HG03469 (cell line): ENCODE measurements around the gene KCNS1.
"Not testable (repeated sequence)": the region's sequence is repeated elsewhere in the genome, so short reads cannot be mapped to it uniquely, and the experiment has no call there.

Experiments used
- ATAC-seq: cut with Tn5 transposase; IDR thresholded peaks from one replicate; pipeline ENCODE4 v1.9.1; 2021; ENCODE audit warnings: mild to moderate bottlenecking, moderate library complexity, moderate number of reproducible peaks; ENCODE audit not compliant: unreplicated experiment

Gene KCNS1

DNA sequence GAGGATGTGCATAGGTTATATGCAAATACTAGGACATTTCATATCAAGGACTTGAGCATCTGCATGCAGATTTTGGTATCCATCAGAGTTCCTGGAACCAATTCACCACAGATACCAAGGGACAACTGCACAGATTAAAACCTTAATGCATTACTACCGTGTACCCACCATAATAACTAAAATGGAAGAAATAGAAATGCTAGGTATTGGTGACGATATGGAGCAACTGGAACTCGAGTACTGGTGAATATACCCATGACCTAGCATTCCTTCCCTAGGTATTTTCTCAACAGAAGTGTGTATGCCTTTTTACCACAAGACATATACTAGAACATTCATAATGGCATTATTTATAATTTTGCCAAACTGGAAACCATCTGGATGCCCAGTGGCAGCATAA, 18.5 kb downstream of the KCNS1 start:
- ATAC-seq, result no peak

DNA sequence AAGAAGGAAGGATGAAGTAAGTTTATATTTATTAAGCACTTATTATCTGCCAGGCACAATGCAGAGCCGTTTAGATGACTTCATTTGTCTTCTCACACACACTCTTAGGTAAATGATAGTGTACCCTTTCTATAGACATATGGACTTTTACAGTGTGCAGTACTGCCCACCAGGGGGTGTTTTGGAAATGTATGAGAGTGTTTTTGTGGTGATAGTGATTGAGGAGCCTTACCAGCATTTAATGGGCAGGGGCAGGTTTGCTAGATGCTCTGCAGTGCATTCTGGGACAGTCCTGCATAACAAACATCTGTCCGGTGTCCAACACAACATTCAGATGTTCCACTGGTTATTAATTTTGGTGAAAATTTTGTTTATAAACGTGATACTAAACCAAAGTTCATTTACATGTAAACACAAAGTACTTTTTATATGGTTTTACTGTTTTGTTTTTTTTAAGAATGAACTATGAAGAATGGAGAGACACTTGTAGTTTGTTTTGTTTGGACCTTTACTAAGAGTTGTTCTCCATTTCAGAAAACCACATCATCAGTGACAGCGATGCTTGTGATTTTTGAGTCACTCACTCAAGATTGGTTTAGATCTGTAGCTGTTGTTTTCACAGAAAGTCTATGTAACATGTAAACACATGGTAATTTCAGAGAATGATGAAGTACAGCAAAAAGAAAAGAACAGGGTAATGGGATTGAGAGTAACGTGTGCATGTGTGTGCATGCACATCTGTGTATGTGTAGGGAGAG, 19.9 kb downstream of the KCNS1 start:
- ATAC-seq, result no peak

DNA sequence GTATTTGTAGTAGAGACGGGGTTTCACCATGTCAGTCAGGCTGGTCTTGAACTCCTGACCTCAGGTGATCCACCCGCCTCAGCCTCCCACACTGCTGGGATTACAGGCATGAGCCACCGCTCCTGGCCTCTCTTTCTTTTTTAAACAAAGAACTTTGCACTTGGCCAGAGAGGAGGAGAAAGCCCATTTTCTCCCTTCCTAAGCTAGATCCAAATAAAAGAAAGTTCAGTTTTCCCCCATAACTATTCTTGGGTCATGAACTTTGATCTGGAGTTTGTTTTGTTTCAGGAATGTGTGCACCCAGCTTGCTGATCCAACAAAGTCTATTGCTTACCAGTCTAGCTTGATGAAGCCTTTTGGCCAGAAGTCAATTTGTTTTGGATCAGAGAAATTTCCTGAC, 23.4 kb downstream of the KCNS1 start:
- ATAC-seq, result no peak

DNA sequence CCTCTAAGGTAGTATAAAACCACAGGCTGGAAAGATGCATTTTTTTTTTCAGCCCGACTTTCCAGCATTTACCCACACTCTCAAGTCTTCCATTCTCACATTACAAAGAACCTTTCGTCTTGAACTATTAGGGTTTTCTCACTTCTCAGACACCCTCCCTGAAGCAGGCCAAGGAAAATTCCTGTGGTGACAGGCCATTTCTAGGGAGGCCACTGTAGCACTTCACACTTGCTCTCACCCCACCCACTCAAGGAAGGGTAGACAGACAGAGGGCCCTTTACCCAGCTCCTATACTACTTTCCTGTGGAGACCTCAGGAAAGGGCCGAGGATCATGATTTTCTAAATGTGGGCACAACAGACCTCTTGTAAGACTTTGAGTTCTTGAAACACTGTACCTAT, 27.7 kb downstream of the KCNS1 start:
- ATAC-seq, result no peak

DNA sequence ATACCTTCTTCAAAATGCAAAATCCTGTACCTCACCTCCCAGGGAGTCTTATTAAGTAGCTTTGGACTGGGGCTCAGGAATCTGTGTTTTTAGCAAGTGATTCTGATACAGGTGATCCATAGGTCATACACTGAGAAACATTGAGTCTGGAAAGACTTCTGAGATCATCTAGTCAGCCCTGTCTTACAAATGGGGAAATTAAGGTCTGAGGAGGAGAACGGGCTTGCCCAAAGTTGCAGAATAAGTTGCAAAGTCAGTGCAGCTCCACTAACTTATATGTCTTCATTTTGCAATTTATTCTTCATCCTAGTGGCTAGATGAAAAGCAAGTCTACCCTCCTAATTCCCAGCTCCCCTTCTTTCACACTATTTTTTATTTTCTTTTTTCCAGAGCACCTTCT, 28.9 kb downstream of the KCNS1 start:
- no peak for ATAC-seq

DNA sequence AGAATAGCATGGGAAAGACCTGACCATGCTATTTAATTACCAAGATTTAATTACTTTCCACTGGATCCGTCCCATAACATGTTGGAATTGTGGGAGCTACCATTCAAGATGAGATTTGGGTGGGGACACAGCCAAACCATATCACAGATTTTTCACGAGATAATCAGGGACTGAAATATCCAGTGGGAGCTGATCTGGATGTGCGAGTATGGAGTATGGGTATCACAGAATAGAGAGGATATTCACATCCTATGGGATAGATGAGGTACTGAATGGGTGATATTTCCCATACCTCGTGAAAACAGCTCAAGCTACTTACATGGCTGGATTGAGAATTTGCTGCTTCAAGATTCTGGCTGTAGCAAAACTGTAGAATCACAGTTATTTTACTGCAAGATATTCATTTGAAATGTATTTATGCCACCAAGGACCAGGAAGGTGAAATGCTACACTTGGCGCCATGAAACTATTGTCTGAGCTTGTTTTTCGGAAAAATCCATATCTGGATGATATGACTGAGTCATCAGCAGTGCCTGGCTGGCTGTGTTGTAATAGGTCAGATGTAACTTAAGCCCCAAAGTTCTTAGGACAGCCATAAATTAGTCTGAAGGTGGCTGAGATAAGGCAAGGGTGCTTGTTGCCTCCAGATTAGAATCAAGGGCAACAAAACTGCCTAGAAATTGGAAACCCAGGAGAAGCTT, 29.8 kb downstream of the KCNS1 start:
- ATAC-seq, result no peak

DNA sequence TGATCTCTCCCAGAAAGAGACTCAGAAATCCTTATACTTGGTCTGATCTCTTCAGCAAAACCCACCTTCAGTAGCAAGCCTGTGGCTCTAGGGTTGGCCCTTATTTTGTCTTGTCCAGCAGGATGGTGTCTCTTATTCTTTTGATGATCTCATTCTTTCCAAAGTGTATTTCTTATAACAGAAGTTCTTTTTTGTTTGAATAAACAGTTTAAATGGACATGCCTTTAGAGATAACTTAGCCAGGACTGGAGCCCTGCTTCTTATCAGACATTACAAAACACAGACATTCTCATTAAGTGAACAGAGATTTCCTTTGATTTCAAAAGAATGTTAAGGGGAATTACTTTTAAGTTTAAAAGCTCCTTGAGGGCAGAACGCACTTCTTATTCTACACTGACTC, 31.7 kb downstream of the KCNS1 start:
- no peak for ATAC-seq

DNA sequence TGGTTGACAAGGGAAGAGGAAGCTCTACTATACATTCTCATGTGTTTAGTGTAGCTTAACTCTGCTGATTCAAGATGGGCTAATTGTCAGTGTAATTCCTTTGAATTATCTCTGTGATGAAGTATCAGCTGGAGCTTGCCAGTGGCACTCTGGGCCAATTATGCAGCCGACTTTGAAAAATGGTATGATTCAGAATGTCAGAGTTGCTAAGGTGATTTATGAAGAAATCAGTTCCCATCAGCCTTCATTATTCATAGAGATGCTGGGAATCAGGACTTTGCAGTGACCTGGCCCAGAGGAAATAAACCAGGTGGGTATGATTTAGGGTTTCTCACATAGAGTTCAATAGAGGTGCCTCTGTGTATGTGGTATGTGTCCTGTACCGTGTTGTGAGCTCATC, 33.4 kb downstream of the KCNS1 start:
- ATAC-seq, result no peak

DNA sequence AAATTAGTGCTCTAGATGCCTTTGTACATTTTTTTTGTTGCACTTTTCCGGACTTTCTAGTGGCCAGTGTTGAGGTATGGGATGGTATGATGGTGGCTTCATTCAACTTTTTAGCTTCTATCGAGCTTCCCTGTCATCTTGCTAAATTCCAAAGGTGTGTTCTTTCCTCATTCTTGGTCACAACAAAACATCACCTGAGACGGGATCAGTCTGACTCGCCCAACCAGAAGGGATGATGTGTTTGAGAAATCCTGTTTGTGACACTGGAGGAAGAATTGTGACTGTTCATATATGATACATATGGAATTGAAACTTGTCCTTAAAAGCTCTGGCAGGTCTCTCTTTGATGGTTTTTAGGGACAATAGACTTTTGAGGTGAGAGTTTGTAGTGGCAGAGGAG, 33.8 kb downstream of the KCNS1 start:
- no peak for ATAC-seq

DNA sequence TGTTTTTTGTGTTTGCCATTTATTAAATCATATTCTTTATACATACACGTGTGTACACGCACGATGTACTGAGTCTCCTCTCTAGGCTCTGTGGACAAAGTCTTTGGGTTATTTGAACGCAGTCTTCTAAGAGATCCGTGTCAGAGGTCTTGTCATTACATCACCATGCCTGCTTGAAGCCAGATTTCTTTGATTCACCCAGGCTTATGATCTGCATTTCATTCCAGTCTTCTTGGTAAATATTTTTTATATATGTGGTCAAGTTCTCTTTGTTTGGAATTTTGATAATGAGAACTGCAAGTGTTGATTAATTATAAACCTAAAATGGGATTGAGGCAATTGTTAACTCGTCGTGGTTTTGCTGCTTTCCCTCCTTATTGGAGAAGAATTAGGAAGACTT, 34.6 kb downstream of the KCNS1 start:
- no peak for ATAC-seq

DNA sequence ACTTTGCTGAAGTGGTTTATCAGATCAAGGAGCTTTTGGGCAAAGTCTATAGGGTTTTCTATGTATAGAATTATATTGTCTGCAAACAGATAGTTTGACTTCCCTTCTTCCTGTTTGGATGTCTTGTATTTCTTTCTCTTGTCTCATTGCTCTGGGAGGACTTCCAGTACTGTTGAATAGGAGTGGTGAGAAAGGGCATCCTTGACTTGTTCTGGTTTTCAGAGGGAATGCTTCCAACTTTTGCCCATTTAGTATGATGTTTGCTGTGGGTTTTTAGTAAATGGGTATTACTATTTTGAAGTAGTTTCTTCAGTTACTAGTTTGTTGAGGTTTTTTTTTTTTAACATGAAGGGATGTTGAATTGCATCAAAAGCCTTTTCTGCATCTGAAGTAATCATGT, 36.1 kb downstream of the KCNS1 start:
- no peak for ATAC-seq

DNA sequence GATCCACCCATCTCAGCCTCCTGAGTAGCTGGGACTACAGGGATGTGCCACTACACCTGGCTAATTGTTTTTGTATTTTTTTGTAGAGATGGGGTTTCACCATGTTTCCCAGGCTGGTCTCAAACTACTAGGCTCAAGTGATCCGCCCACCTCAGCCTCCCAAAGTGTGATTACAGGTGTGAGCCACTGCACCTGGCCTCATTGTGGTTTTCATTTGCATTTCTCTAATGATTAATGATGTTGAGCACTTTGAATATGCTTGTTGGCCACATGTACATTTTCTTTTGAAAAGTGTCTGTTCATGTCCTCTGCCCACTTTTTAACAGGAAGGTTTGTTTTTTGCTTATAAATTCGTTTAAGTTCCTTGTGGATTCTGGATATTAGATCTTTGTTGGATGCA, 37.8 kb downstream of the KCNS1 start:
- ATAC-seq, result not testable (repeated sequence)

DNA sequence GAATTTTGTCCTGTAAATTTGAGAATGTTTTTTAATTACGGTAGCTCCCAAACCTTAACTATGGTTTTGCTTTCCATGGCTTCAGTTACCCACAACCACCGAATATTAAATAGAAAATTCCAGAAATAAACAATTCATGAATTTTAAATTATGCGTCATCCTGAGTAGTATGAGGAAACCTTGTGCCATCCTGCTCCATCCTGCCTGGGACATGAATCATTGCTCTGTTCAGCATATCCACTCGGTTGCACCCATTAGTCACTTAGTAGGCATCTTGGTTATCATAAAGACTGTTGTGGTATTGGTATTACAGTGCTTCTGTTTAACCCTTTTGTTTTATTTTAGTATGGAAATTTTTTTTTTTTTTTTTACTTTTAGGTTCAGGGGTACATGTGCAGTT, 39.7 kb downstream of the KCNS1 start:
- ATAC-seq, result no peak

DNA sequence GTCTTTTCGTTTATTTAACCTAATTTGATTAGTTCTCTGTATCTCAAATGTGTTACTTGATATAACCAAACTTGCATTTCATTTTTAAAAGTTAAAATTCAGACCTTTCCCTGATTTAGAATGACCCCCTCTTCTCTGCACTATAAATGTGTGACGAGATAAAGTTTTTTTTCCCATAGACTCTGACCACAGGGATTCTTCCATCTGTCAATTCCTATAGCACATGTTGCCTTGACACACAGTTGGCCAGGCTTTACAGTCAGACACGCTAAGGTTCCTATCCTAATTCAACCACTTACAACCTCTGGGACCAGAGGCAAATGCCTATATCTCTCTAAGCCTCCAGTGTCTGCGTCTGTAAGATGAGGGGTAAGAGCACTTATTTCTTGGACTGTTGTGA, 40.6 kb downstream of the KCNS1 start:
- no peak for ATAC-seq

DNA sequence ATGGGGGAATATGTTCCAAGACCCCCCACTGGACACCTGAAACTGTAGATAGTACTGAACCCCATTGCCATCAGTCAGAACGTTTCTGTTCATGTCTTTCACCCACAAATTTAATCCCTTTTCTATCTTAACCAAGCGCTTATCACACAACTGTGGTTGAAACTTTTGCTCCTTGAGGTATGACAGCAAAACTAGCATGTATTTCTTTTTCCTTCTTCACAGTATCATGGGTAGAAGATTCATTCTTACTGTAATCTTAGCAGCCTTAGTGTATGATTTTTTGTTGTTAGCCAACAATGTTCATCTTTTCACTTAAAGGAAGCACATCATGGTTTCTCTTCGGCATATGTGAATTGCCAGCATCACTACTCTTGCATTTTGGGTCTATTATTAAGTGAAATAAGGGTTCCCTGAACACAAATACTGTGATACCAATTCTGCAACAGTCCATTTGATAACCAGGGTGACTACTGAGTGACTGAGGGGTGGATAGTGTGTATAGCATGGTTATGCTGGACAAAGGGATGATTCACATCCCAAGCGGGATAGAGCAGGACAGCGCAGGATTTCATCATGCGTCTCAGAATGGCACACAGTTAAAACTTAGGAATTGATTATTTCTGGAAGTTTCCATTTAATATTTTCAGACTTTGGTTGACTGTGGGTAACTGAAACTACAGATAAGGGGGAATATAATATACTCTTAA, 41.8 kb downstream of the KCNS1 start:
- no peak for ATAC-seq

DNA sequence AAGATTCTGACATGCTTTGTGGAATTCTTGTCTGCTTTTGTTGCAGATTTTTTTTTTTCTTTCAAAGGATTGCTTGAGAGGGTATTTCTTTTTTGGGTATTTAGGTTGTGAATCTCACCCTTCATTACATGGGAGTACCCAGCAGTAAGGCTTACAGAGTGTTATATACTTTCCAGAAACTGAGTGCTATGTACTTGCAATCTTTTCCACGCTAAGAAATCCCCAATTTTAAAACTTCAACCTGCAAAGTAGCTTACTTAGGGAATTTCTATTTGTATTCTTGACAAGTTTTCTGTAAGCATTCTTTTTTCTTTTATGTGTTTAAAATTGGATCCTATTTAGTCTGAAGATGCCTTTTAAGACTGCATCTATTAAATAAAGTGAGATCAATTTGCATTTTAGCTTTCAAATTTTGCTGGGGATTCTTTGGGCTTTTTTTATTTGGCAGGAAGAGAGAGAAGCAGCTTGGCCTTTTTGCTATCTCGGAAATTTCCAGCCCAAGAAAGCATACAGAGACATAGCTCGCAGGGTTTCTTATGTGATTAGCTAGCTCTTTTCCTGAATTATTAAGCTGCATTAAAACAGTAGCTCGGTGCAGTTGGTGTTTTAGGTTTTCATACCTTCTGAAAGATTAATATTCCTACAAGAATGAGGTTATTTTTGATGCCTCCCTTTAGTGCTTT, 42.6 kb downstream of the KCNS1 start:
- ATAC-seq, result no peak

DNA sequence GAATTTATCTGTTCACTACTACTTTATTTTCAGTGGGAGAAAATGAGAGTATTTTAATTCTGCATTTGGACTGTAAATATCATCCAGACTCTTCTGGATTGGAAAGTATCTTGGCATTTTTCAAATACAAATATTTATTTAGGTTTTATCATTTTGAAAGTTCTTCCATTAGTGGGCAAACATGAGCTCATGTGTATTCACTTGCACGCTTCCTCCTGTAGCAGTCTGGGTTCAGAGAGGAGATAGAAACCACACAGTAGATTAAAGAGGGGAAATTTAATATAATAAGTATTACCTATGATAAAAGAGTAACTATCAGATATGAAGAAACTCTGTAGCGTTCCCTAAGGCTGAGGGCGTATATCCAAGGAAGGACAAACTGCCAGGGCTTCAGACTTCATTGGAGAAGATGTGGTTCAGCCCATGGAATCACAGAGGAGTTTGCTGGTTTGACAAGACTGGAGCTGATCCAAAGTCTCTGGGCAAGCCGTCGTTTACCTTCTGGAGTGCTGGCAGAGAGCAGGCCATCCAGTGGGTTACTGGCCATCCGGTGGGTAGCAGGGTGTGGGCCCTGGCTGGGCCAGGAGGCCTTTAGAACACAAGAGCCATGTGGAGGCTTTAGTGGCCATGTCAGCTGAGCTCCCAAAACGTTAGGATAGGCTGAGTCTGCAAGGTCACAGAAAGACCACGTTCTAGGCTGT, 44.3 kb downstream of the KCNS1 start:
- ATAC-seq, result no peak

DNA sequence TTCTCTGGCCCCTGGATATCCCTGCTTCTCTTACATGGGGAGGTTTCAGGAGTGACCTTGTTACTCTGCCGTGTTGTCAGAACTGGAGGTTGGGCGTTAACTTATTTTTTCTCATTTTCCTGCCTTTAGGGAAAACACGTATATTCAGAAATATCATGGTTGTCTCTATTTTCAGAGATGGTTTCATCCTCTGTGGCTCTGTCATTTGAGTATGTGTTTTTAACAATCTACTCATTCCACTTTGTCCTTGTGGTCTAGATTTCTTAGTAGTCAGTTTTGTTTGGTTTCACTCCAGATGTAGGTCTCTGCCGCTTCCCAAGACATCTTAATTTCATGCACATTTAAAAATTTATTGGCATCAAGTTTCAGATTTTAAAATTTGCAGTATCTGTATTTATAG, 45.9 kb downstream of the KCNS1 start:
- ATAC-seq, result no peak

DNA sequence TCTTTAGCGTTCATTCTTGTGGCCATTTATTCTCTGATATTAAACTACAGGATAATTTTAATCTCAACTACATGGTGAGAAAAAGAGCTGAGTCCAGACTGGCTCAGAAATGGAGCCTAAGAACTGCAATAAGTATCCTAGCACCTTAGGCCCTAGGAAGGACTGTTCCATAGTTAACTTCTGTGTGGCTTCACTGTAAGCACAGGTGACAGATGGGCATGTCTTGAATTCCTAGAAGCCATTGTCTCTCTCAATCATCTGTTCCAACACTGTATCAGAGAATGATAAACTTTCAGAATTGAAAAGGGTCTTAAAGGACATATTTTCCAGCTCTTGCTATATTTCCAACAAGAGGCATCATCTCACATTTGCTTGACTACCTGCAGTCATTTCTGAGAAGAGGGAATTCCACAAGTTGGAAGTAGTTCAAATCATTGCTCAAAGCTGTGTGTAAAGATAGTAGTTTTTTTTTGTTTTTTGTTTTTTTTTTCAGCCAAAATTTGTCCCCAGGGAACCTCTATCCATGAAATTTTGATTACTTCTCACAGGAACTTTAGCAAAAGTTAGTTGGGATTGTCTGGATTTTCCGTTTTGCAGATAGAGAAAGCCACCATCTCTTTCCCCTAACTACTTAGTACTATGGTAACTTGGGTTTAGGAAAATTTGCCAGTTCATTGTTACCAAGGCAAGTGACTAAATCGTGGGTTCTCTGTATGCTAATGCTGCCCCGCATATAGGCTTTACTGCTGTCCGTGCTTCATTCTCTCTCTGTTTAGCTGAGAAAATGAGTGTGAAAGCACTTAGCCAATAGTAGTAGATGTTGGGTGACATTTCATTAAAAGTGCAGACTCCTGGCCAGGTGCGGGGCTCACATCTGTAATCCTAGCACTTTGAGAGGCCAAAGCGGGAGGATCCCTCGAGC, 47.2 kb downstream of the KCNS1 start:
- no peak for ATAC-seq
